ENCODE results near the gene KASH5.
"Not testable (repeated sequence)": the region's sequence is repeated elsewhere in the genome, so short reads cannot be mapped to it uniquely, and the experiment has no call there.

Gene KASH5

GRCh38 chr19:49440439-49441209 is 52.6 kb downstream of the KASH5 start:
- DNase-seq = no peak

DNA sequence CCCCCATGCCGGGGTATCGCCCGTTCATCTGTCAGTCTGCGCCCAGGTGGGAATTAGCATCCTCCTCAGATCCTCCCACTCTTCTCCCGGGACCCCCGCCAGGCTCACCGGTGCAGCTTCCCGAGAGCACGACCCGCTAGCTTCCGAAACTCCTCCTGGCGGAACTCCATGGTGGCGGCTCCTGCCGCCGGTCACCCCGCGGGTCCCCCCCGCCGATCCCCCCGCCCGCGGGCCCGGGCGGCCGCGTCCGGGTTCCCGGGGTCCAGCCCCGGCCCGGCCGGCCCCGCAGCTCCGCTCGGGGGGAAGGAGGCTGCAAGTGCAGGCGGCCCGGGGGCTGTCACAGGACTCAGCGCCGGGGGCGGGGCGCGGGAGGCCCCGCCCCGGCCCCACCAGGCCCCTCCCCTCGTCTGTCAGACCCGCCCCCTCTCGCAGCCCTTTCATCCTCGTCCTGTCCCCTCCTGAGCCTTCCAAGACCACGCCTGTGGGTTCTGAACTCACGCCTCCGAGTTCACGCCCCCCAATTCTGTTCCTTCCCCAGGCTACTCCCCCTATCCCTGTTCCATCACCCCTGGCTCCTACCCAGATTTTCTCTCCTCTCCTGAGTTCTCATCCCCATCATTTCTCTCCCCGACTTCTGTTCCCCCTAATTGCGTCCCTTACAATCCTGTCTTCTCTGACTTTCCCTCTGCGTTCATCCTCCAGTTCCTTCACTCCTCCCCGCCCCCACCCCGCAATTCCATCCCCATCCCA is 53.3 kb downstream of the KASH5 start, which contains the start of gene SLC17A7:
TSS of gene SLC17A7 (minus strand) at position 318 of the 750 bp plus-strand sequence. CDS start at position 170, 148 bp downstream.
- DNase-seq = peak; percentile 12

DNA sequence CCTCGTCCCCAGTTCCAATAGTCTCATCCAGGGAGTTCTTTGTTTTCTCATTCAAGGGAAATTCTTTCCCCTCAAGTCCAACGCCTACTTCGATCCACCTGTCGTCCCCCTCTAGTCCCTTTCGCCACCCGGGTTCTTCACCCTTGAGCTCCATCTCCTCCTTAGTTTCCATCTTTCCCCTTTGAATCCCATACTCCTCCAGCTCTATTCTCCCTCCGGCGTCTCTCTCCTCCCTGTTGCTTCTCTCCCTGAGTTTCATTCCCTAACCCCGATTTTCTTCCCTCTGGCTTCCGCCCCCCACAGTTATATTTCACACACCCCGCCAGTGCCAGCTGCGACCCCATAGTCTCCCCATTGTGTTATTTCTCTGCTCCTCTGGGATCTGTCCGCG is 53.9 kb downstream of the KASH5 start:
- DNase-seq = no peak

DNA sequence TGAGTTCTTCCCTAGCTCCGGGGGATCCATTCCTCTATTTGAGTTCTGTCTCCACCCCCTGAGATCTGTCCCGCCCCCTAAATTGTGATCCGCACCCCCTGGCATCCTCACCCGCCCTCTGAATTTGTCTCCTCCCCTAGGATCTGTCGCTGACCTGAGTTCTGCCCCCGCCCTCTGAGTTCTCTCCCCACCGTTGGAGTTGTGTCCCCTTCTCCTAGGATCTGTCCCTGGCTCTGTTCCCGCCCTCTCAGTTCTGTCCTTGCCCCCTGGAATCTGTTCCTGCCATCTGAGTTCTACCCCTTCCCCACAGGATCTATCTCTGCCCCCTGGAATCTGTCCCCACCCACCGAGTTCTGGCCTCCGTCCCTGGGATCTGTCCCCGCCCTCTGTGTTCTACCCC is 54.3 kb downstream of the KASH5 start:
- no peak for DNase-seq

GRCh38 chr19:49442771-49443365 is 54.8 kb downstream of the KASH5 start:
- DNase-seq = peak; percentile 81

GRCh38 chr19:49443366-49444099 is 55.5 kb downstream of the KASH5 start:
- DNase-seq = peak; percentile 97

GRCh38 chr19:49444100-49444700 is 56.2 kb downstream of the KASH5 start:
- not testable (repeated sequence) for DNase-seq

GRCh38 chr19:49445997-49446396 is 57.9 kb downstream of the KASH5 start:
- no peak for DNase-seq

DNA sequence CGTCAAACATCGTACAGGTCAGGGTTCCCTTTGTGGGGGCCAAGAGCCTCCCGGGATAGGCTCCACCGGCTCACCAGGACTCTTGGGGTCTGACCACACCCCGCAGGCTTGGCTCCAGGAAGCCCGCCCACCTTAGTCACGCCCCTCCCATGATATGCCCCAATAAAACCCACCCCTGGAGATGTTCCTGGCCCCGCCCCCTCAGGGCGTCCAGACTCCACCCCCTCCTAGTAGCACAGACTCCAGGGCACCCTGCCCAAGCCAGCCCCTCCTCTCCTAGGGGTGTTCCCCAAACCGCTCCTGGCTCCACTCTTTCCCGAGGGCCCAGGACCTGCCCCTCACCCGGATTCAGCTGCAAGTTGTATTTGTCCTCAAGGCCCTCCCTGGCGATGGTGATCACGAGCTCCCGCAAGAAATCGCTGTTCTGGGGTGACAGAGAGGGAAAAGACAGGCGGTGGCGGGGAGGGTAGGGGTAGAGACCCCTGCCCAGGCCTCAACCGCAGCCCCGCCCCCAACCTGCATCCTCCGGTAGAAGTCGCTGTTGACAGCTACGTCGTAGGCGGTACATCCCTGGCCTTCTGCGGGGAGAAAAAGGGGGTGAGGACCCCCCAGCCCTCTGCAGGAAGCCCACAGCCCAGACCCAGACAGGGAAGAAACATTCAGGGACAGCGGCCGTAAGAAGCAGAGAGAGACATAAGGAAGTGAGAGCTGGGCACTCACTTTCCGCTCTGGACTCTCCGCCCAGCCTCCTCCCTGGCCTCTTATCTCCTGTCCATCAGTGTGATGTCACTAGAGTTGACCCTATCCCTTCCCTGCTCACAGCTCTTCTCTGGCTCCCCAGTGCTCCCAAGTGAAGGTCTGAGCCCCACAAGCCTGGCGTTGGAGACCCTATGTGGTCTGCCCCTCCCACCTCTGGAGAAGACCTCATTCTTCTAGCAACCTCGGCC is 59.7 kb downstream of the KASH5 start:
- DNase-seq = no peak

DNA sequence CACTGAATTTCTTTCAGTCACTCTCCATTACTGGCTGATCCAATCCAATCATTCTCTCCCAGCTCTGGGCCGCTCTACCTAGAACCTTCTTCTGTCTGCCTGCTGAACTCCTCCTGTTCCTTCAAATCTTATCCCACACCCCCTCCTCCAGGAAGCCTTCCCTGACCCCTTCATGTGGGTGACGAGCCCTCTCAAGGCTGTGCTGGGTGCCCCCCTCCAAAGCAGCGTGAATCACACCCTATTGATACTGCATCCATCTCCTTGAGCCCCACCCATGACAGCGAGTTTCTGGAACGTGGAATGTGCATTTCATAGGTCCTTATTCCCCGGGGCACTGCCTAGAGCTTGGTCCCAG is 60.4 kb downstream of the KASH5 start:
- DNase-seq = no peak

DNA sequence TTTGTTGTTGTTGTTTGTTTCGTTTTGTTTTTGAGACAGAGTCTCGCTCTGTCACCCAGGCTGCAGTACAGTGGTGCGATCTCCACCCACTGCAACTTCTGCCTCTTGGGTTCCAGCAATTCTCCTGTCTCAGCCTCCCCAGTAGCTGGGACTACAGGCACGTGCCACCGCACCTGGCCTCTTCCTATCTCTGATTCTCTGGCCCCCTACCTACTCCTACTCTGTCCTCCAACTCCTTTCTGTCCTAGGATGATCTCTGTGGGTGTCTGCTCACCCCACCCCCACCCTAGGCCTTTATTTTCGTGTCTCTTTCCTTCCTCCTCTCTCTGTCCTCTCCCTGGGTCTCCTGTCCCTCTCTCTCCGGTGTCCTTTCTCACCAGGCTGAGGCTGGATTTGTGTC is 62.4 kb downstream of the KASH5 start:
- no peak for DNase-seq

DNA sequence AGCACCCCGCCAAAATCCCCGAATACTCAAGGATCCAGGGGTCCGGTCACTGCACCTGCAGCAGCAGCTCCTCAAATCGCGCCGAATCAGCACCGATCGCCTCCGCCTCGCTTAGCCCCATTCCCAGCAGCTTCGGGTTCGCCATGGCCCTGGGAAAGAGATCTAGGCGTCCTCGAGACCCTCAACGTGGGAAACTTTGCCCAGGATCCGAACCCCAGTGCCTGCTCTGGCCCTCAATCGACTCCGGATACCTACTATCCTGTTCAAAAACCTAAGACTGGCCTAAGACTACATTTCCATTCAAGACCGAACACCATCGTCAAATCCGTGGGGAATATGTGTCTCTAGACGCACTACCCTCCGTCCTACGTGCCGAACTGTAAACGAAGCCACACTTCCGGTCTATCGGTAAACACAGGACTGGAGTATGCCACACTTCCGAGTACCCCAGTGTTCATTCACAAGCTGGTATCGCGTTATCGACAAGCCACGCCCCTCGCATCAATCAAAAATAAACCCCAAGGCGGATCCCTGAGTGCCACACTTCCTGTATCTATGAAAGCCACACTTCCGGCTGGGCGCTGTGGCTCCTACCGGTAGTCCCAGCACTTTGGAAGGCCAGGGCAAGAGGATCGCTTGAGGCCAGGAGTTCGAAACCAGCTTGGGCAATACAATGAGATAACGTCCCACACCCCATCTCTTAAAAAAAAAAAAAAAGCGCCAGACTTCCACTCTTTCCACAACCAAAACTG is 63.6 kb downstream of the KASH5 start, which contains the start of gene PIH1D1:
TSS of gene PIH1D1 (minus strand) at position 385 of the 752 bp plus-strand sequence. CDS start at position 145, 240 bp downstream.
- DNase-seq = peak; percentile 99

DNA sequence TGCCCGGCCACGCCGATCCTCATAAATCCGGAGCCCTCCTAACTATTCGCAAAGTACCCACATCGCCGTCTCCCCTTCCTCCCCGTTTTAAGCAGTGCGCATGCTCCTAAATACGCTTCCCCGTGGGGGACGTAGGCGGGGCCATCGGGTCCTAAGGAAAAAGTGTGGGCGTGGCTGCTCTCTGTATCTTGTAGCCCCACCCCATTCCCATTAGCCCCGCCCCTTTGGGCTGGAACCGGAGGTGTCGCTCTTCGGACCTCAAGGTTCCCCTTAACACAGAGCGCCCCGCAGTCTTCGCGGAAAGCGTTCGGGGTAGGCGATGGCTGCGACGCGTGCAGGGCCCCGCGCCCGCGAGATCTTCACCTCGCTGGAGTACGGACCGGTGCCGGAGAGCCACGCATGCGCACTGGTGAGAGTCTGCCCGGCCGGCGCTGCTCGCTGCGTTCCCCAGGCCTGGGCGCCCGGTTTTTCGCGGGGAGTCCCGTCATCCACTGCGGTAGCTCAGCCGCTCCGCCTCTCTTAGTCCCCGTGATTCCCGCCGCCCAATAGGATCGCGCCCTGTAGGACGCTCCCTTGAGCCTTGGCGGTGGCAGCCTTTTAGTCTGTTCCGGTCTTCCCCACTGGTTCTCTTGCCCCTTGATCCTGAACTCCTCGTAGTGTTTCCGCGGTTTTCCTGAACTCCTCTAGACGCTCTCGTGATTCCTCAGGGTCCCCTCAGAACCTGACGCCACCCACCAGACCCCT is 65.1 kb downstream of the KASH5 start, which contains the start of gene ALDH16A1:
TSS of gene ALDH16A1 (plus strand) at position 213 of the 744 bp plus-strand sequence. CDS start at position 320, 107 bp downstream.
- peak; percentile 98 for DNase-seq

DNA sequence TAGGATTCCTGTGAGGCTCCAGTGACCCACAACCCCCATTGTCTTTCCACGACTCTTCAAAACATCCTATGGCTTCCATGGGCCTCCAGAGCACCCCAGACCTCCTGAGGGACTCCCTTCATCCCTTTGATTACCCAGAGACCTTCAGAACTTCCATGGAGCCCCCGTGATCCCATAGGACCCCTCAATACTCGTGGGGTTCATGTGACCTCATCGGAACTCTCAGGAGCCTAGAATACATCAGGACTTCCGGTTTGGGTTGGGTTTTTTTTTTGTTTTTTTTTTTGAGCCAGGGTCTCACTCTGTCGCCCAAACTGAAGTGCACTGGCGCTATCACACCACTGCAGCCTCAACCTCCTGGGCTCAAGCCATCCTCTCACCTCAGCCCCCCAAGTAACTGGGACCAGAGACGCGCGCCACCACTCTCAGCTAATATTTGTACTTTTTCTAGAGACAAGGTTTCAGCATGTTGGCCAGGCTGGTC is 65.8 kb downstream of the KASH5 start:
- no peak for DNase-seq

- no peak for DNase-seq
Observed at GRCh38 chr19:49455773-49456172, 67.7 kb downstream of the KASH5 start.

DNA sequence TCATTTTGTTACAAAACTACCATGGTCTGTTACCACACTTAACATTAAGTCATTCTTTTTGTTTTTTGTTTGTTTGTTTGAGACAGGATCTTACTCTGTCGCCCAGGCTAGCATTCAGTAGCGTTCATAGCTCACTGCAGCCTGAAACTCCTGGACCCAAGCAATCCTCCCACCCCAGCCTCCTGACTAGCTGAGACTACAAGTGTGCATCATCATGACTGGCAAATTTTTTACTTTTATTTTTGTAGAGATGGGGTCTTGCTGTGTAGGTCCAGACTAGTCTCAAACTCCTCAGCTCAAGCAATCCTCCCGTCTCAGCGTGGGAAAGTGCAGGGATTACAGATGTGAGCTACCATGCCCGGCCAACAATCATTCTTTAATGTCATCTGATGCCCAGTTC is 68.3 kb downstream of the KASH5 start:
- no peak for DNase-seq

GRCh38 chr19:49458567-49458903 is 70.5 kb downstream of the KASH5 start:
- no peak for DNase-seq

GRCh38 chr19:49459388-49459787 is 71.3 kb downstream of the KASH5 start:
- DNase-seq = no peak

DNA sequence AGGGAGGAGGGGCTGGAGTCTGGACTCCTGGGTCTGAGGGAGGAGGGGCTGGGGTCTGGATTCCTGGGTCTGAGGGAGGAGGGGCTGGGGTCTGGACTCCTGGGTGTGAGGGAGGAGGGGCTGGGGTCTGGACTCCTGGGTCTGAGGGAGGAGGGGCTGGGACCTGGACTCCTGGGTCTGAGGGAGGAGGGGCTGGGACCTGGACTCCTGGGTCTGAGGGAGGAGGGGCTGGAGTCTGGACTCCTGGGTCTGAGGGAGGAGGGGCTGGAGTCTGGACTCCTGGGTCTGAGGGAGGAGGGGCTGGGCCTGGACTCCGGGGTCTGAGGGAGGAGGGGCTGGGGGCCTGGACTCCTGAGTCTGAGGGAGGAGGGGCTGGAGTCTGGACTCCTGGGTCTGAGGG is 73.1 kb downstream of the KASH5 start:
- DNase-seq = not testable (repeated sequence)

DNA sequence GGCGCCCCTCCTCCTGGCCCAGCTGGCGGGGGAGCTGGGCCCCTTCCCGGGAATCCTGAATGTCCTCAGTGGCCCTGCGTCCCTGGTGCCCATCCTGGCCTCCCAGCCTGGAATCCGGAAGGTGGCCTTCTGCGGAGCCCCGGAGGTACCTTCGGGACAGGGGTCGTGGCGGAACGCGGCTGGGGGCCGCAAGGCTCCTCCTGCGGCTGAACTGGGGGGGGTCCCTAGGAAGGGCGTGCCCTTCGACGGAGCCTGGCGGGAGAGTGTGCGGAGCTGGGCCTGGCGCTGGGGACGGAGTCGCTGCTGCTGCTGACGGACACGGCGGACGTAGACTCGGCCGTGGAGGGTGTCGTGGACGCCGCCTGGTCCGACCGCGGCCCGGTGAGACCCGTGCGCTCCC is 73.6 kb downstream of the KASH5 start:
- no peak for DNase-seq

Measured in NCI-H1105 (cell line).